ENCODE measurements around the gene HOMER2. TPM values are rescaled to one million over a fixed set of nuclear protein-coding genes. Genes with fewer than 3 reads are reported as not detected.

HOMER2 gene
- total and polyA plus RNA-seq, 2 of the 13 experiments (the other 11 are each of a cell fraction or from before 2014, with no cell fraction given), result 12.9 to 14.1 TPM

DNA sequence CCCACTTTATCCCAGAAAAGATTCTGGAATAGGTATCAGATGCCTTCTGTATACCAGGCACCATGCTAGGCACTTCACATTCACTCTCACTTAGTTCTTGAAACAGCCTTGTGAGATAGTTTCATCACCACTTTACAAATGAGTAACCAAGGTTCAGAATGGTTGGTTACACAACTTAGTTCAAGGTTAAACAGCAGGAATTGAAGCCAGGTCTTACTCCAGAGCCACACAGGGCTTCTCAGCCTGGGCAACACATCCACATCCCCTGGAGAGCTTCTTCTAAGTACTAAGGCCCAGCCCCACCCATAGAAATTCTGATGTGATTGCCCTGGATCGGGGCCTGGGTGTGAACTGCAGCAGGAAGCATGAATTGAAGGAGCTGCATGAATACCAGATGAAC lies 124.4 kb downstream of the HOMER2 start (continued):
- TF ChIP-seq, protein P1, sequence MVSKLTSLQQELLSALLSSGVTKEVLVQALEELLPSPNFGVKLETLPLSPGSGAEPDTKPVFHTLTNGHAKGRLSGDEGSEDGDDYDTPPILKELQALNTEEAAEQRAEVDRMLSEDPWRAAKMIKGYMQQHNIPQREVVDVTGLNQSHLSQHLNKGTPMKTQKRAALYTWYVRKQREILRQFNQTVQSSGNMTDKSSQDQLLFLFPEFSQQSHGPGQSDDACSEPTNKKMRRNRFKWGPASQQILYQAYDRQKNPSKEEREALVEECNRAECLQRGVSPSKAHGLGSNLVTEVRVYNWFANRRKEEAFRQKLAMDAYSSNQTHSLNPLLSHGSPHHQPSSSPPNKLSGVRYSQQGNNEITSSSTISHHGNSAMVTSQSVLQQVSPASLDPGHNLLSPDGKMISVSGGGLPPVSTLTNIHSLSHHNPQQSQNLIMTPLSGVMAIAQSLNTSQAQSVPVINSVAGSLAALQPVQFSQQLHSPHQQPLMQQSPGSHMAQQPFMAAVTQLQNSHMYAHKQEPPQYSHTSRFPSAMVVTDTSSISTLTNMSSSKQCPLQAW (CRISPR knock-in tag; IDR thresholded peaks at IDR 0.05), result peak; percentile 73
- TF ChIP-seq NFKB2 (CRISPR knock-in tag; IDR thresholded peaks at IDR 0.05; ENCODE audit: borderline replicate concordance), result no peak
- no peak for TF ChIP-seq RBM22 (optimal IDR thresholded peaks at IDR 0.05; ENCODE audit: low read length)
- TF ChIP-seq, protein P2, sequence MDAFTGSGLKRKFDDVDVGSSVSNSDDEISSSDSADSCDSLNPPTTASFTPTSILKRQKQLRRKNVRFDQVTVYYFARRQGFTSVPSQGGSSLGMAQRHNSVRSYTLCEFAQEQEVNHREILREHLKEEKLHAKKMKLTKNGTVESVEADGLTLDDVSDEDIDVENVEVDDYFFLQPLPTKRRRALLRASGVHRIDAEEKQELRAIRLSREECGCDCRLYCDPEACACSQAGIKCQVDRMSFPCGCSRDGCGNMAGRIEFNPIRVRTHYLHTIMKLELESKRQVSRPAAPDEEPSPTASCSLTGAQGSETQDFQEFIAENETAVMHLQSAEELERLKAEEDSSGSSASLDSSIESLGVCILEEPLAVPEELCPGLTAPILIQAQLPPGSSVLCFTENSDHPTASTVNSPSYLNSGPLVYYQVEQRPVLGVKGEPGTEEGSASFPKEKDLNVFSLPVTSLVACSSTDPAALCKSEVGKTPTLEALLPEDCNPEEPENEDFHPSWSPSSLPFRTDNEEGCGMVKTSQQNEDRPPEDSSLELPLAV (CRISPR knock-in tag; conservative IDR thresholded peaks at IDR 0.05; ENCODE audit: low read depth), result no peak
- TF ChIP-seq THAP11 (CRISPR knock-in tag; IDR thresholded peaks at IDR 0.05), result 0 out of 2 replicates have a peak, but pooled peaks have one; percentile 15
- no peak for TF ChIP-seq ZNF644 (CRISPR knock-in tag; IDR thresholded peaks at IDR 0.05; ENCODE audit: low read depth)
- TF ChIP-seq, protein P3, sequence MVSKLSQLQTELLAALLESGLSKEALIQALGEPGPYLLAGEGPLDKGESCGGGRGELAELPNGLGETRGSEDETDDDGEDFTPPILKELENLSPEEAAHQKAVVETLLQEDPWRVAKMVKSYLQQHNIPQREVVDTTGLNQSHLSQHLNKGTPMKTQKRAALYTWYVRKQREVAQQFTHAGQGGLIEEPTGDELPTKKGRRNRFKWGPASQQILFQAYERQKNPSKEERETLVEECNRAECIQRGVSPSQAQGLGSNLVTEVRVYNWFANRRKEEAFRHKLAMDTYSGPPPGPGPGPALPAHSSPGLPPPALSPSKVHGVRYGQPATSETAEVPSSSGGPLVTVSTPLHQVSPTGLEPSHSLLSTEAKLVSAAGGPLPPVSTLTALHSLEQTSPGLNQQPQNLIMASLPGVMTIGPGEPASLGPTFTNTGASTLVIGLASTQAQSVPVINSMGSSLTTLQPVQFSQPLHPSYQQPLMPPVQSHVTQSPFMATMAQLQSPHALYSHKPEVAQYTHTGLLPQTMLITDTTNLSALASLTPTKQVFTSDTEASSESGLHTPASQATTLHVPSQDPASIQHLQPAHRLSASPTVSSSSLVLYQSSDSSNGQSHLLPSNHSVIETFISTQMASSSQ (IDR thresholded peaks at IDR 0.05; ENCODE audit: low read depth), result peak; percentile 69
- TF ChIP-seq, protein P3 (CRISPR knock-in tag; IDR thresholded peaks at IDR 0.05; ENCODE audit: borderline replicate concordance), result peak; percentile 84
- TF ChIP-seq, protein P4, sequence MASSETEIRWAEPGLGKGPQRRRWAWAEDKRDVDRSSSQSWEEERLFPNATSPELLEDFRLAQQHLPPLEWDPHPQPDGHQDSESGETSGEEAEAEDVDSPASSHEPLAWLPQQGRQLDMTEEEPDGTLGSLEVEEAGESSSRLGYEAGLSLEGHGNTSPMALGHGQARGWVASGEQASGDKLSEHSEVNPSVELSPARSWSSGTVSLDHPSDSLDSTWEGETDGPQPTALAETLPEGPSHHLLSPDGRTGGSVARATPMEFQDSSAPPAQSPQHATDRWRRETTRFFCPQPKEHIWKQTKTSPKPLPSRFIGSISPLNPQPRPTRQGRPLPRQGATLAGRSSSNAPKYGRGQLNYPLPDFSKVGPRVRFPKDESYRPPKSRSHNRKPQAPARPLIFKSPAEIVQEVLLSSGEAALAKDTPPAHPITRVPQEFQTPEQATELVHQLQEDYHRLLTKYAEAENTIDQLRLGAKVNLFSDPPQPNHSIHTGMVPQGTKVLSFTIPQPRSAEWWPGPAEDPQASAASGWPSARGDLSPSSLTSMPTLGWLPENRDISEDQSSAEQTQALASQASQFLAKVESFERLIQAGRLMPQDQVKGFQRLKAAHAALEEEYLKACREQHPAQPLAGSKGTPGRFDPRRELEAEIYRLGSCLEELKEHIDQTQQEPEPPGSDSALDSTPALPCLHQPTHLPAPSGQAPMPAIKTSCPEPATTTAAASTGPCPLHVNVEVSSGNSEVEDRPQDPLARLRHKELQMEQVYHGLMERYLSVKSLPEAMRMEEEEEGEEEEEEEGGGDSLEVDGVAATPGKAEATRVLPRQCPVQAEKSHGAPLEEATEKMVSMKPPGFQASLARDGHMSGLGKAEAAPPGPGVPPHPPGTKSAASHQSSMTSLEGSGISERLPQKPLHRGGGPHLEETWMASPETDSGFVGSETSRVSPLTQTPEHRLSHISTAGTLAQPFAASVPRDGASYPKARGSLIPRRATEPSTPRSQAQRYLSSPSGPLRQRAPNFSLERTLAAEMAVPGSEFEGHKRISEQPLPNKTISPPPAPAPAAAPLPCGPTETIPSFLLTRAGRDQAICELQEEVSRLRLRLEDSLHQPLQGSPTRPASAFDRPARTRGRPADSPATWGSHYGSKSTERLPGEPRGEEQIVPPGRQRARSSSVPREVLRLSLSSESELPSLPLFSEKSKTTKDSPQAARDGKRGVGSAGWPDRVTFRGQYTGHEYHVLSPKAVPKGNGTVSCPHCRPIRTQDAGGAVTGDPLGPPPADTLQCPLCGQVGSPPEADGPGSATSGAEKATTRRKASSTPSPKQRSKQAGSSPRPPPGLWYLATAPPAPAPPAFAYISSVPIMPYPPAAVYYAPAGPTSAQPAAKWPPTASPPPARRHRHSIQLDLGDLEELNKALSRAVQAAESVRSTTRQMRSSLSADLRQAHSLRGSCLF (CRISPR knock-in tag; IDR thresholded peaks at IDR 0.05; ENCODE audit: borderline replicate concordance), result no peak
- no peak for TF ChIP-seq CBX5 (CRISPR knock-in tag; IDR thresholded peaks at IDR 0.05; ENCODE audit: borderline replicate concordance)
- TF ChIP-seq ARID2 (CRISPR knock-in tag; IDR thresholded peaks at IDR 0.05; ENCODE audit: borderline replicate concordance), result no peak
- TF ChIP-seq RXRB (CRISPR knock-in tag; IDR thresholded peaks at IDR 0.05; ENCODE audit: borderline replicate concordance), result peak; percentile 57; the same call in 1 of the 2 replicates
- TF ChIP-seq ZNF589 (CRISPR knock-in tag; conservative IDR thresholded peaks at IDR 0.05), result no peak
- no peak for TF ChIP-seq MYC (CRISPR knock-in tag; IDR thresholded peaks at IDR 0.05; ENCODE audit: borderline replicate concordance)
